Stimulated activated CD4-positive, alpha-beta T cell treated with anti-CD3 and anti-CD28 coated beads, Interleukin-1b, Interleukin-23, amount 100 ng/mL, for 24 hours (primary cell): ENCODE measurements around the gene SLC25A22.

Experiments
- DNase-seq, 4 experiments: peaks; one replicate each; pipeline ENCODE4 v3.0.0-alpha.2; 2020; ENCODE audit warnings: low read depth in 4 of 4, low spot score in 1 of 4

SLC25A22 gene

DNA sequence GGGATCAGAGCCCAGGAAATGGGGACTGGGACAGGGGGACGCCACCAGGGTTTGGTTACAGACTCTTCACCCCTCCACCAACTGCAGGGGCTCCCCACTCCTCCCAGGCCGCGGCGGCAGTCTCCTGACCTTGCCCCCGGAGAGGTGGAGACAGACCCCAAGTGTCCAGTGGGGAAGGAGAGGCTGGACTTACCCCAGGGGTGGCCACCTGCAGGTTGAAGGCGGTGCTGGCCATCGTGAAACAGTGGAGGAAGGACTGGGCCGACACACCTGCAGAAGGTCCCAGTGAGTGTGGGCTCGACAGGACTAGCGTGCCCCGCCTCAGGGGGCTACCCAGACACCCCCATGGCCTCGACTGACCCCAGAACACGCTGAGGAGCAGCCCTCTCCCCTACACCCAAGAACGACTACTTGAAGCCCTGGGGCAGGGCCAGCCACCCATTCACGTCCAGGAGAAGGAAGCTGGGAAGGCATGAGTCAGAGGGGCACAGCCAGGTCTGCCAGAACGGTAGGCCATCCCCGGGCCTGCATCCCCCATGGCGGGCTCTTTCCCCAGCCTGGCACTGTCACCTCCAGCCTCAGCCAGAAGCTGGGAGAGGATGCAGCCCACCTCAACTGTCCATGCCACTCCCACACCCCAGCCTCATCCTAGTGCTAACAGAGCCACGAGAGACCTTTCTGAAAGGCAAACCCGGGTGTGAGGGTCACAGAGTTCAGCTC, 23.0 kb downstream of the SLC25A22 start:
- no peak for DNase-seq

GRCh38 chr11:773830-774229, 24.3 kb downstream of the SLC25A22 start:
- no peak for DNase-seq

DNA sequence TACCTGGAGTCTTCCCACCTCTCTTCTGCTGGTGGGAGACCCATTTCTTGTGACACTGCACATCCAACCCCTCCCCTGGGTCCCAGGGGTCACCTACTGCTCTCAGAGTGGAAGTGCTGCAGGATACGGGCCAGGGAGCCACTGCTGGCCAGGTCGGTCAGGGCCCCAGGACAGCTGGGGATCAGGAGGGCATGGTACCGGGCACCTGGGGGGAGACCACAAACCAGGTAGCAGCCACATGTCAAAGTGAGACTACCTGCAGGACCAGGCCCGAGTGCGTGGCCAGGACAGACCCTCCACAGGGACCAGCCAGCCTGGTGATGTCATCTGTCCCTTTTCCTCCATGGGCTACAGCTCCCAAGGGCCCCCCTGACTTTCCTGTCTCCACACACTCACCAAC, 24.7 kb downstream of the SLC25A22 start:
- no peak for DNase-seq

DNA sequence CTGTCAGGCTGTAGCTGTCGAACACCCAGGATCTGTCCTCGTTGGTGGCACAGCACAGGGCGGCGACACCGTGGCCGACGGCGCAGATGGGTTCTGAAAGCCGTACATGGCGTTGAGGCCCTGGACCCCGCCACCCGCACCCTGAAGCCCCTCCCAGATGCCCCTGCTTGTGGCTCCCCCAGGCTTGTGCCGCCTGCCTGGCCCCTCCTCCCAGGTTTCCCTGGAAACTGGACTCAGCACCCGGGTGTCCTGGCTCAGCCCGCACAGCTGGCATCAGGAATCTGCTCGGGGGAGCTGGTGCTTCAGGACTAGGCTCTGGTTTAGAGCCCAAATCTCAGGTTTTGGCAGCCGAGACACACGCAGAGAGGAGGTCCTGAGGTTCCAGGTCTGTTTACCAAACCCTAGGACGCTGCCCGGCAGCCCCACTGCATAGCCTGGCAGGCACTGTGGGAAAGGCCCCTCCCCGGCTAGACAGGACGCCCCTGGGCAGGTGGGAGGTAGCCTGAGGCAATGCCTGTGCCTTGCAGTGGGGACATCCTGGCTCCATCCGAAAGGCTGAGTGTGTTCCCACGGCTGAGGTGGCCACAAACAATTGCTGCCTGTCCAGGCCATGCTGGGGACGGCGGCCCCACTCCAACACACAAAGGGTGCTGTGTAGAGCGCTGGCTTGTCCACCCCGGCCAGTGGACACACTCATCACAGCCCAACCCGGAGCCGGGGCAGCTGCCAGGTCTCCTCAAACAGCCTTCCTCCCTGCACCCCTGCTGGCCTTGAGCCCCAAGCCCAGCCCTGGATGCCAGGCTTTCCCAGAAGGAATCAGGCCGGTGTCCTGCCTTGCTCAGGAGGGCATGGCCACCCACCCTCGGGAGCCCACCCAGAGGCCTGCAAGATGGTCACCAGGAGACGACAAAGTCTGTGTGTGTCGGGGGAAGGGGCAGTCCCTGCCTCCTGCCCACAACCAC, 25.4 kb downstream of the SLC25A22 start:
- DNase-seq, result no peak

GRCh38 chr11:771617-772204, 26.4 kb downstream of the SLC25A22 start:
- no peak for DNase-seq

- no peak for DNase-seq
Measured at GRCh38 chr11:770642-771616, 27.2 kb downstream of the SLC25A22 start.

DNA sequence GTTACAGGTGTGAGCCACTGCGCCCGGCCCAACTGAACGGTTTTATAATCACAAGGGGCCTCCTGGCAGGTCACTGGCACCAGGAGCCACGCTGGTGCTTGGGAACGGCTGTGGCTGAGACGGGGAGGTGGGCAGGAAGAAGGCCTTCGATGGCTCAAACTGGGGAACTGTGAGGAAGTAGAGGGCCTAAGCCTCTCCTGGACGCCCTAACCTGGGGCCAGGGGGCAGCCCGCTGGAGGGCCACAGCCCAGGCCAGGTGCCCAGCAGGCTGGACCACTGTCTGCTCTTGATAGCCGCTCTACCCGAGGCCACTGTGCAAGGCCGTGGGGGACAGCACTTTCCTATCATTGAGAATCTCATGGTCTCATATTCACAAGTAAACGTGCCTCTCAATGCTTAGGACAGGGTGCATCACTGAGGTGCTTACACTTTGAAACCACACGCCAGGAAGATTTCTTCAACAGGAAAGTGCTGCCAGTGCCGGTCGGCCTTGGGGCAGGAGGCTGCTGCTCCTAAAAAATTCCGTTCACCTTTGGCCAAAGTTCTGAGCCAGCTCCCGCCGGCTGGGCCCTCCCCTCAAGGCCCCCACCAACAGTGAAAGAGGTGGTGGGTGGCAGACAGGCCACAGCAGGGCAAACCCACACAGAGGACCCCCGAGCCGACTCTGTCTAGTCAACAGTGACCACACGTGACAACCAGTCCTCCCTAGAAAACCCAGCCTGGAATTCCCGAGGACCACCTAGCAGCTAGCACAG, 28.0 kb downstream of the SLC25A22 start:
- no peak for DNase-seq

- DNase-seq, result no peak
Measured at GRCh38 chr11:767238-767637, 30.8 kb downstream of the SLC25A22 start.

DNA sequence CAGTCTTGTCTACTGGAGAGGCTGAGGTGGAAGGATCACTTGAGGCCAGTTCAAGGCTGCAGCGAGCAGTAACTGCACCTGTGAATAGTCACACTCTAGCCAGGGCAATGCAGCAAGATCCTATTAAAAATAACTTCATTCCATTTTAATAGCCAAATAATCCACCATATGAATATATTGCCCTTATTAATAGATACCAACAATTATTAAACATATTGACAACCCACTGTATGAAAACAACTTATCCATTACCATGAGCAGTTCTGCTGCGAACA, 31.2 kb downstream of the SLC25A22 start:
- no peak for DNase-seq

- no peak for DNase-seq
Measured at GRCh38 chr11:766106-766935, 31.8 kb downstream of the SLC25A22 start.

- no peak for DNase-seq
Measured at GRCh38 chr11:765802-766091, 32.3 kb downstream of the SLC25A22 start.

GRCh38 chr11:765025-765801, 32.9 kb downstream of the SLC25A22 start:
- peak in 1 of 4 experiments; percentile 43 for DNase-seq

- DNase-seq, result no peak
Measured at GRCh38 chr11:764322-765024, 33.6 kb downstream of the SLC25A22 start.

GRCh38 chr11:763549-764321, 34.3 kb downstream of the SLC25A22 start:
- no peak for DNase-seq

DNA sequence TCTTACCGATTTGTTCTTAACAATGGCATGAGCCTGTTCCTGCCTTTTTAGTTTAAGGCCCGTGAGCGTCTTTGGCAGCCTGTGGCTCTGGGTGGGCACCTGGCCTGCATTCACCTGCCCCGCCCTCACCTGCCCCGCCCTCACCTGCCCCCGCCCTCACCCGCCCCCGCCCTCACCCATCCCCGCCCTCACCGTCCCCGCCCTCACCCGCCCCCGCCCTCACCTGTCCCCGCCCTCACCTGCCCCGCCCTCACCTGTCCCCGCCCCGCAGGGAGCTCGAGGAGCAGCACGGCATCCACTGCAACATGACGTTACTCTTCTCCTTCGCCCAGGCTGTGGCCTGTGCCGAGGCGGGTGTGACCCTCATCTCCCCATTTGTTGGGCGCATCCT, 35.0 kb downstream of the SLC25A22 start:
- DNase-seq, result no peak

- DNase-seq, result no peak
Measured at GRCh38 chr11:762421-763072, 35.5 kb downstream of the SLC25A22 start.

GRCh38 chr11:761526-762108, 36.5 kb downstream of the SLC25A22 start:
- DNase-seq, result no peak
